ENCODE data around the gene CISD2.

The CISD2 gene

DNA sequence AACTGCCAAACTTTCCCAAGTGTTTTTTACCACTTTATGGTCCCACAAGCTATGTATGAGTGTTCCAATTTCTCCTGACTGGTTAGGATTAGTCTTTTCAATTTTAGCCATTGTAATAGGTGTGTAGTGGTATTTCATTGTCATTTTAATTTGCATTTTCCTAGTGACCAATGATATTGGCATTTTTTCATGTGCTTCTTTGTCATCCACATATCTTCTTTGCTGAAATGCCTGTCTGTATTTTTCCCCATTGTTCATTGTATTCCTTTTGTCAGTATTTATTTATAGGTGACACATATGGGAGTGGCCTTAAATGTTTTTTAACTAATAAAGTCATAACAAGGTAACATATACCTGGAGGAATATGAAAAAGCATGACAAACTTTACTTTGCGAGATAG lies 32.2 kb upstream of the CISD2 start:
- Histone ChIP-seq H3K79me2 (no peaks in the 10 kb centered on the region), H3K4me3 (ENCODE audit: low read depth, low read length) (no peak overlapping the region), H3K9me3 (ENCODE audit: control insufficient read depth, low read length) (no peaks in the 10 kb centered on the region), H3K4me2 (ENCODE audit: low read length) (no peak overlapping the region), H3K4me1 (no peaks in the 10 kb centered on the region), H3K9ac (no peak overlapping the region), H3K27me3 (ENCODE audit: control insufficient read depth, insufficient read depth, low read length) (no peaks in the 10 kb centered on the region), H3K36me3 (ENCODE audit: control insufficient read depth, insufficient read depth, low read length) (no peaks in the 10 kb centered on the region), H2AFZ (no peak overlapping the region), H3K27ac (no peak overlapping the region)
- TF ChIP-seq, protein P1, sequence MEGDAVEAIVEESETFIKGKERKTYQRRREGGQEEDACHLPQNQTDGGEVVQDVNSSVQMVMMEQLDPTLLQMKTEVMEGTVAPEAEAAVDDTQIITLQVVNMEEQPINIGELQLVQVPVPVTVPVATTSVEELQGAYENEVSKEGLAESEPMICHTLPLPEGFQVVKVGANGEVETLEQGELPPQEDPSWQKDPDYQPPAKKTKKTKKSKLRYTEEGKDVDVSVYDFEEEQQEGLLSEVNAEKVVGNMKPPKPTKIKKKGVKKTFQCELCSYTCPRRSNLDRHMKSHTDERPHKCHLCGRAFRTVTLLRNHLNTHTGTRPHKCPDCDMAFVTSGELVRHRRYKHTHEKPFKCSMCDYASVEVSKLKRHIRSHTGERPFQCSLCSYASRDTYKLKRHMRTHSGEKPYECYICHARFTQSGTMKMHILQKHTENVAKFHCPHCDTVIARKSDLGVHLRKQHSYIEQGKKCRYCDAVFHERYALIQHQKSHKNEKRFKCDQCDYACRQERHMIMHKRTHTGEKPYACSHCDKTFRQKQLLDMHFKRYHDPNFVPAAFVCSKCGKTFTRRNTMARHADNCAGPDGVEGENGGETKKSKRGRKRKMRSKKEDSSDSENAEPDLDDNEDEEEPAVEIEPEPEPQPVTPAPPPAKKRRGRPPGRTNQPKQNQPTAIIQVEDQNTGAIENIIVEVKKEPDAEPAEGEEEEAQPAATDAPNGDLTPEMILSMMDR (IDR thresholded peaks at IDR 0.05) = no peak

DNA sequence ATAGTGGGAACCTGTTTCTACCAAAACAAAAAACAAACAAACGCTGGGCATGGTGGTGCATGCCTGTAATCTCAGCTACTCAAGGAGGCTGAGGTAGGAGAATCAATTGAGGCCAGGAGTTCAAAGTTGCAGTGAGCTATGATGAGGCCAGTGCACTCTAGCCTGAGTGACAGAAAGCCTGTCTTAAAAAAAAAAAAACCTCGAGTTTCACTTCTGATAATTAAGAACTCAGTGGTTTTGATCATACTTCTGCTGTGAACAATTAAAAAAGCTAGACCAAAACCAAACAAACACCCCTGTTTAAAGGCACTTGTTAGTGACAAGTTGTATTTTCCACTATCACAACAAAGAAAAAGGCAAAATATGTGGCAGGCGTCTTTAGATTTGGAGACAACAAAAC lies 26.4 kb upstream of the CISD2 start:
- Histone ChIP-seq H3K9ac (no peak overlapping the region), H2AFZ (no peak overlapping the region), H3K36me3 (ENCODE audit: control insufficient read depth, insufficient read depth, low read length) (no peaks in the 10 kb centered on the region), H3K4me3 (ENCODE audit: low read depth, low read length) (no peak overlapping the region), H3K4me1 (no peaks in the 10 kb centered on the region), H3K79me2 (no peaks in the 10 kb centered on the region), H3K9me3 (ENCODE audit: control insufficient read depth, low read length) (no peaks in the 10 kb centered on the region), H3K27me3 (ENCODE audit: control insufficient read depth, insufficient read depth, low read length) (no peaks in the 10 kb centered on the region), H3K27ac (no peak overlapping the region), H3K4me2 (ENCODE audit: low read length) (no peak overlapping the region)
- TF ChIP-seq, protein P1 (IDR thresholded peaks at IDR 0.05) = no peak

DNA sequence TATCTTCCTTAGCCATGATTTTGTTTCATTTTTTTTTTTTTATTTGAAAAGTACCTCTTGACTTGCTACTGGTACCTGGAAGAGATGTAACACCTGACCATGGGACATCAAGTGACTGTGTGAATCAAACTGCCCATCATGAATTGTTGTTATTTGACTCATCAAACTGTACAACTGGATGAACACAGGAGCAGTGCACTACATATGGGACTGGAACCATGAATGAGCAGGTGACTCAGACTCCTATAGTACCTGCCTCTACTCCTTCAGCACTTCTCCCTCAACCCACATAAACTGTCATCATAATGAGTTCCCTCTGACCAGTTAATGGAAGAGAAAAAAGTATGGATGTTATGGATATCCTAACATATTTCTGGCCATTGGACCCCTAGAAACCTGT lies 25.5 kb upstream of the CISD2 start:
- Histone ChIP-seq H3K9ac (no peak overlapping the region), H3K79me2 (no peaks in the 10 kb centered on the region), H3K4me1 (no peaks in the 10 kb centered on the region), H3K27ac (no peak overlapping the region), H3K9me3 (ENCODE audit: control insufficient read depth, low read length) (no peaks in the 10 kb centered on the region), H2AFZ (no peak overlapping the region), H3K4me2 (ENCODE audit: low read length) (no peak overlapping the region), H3K36me3 (ENCODE audit: control insufficient read depth, insufficient read depth, low read length) (no peaks in the 10 kb centered on the region), H3K4me3 (ENCODE audit: low read depth, low read length) (no peak overlapping the region), H3K27me3 (ENCODE audit: control insufficient read depth, insufficient read depth, low read length) (no peaks in the 10 kb centered on the region)
- TF ChIP-seq, protein P1 (IDR thresholded peaks at IDR 0.05) = no peak

DNA sequence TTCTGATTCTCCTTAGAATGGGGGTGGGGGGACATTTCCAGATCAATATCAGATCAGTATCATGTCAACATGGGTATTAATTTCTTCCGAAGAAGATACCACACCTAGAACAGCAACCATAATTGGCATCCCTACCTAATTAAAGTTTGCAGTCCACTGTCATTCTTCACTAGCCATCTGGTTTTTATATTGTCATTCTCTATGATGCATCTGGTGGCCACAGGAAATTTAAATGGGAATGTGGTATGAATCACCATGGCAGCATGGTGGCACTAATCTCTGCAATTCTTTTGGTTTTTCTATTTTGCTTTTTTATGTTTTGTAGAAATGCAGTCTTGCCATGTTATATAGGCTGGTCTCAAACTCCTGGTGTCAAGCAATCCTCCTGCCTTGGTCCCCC lies 24.9 kb upstream of the CISD2 start:
- no peaks in the 10 kb centered on the region for H3K4me1 ChIP-seq
- H3K79me2 ChIP-seq = no peaks in the 10 kb centered on the region
- no peaks in the 10 kb centered on the region for H3K9me3 ChIP-seq (ENCODE audit: control insufficient read depth, low read length)
- no peak overlapping the region for H3K27ac ChIP-seq
- no peak overlapping the region for H3K4me2 ChIP-seq (ENCODE audit: low read length)
- no peaks in the 10 kb centered on the region for H3K27me3 ChIP-seq (ENCODE audit: control insufficient read depth, insufficient read depth, low read length)
- H2AFZ ChIP-seq = no peak overlapping the region
- no peaks in the 10 kb centered on the region for H3K36me3 ChIP-seq (ENCODE audit: control insufficient read depth, insufficient read depth, low read length)
- no peak overlapping the region for H3K9ac ChIP-seq
- TF ChIP-seq, protein P1 (IDR thresholded peaks at IDR 0.05) = no peak
- no peak overlapping the region for H3K4me3 ChIP-seq (ENCODE audit: low read depth, low read length)

DNA sequence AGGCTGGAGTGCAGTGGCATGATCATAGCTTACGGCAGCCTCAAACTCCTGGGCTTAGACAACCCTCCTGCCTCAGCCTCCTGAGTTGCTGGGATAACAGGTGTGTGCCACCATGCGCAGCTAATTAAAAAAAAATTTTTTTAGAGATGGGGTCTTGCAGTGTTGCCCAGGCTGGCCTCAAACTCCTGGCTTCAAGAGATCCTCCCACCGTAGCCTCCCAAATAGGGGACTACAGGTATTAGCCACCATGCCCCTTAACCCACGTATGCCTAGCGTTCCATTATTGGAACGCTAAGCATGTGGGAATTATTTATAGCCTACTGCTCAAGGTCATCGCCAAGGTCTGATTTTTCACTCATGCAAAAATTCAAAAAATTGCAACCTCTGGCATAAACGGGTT lies 21.1 kb upstream of the CISD2 start:
- Histone ChIP-seq H3K4me2 (ENCODE audit: low read length) (no peak overlapping the region), H3K27me3 (ENCODE audit: control insufficient read depth, insufficient read depth, low read length) (no peaks in the 10 kb centered on the region), H3K4me3 (ENCODE audit: low read depth, low read length) (no peak overlapping the region), H3K4me1 (no peaks in the 10 kb centered on the region), H2AFZ (no peak overlapping the region), H3K79me2 (no peaks in the 10 kb centered on the region), H3K9me3 (ENCODE audit: control insufficient read depth, low read length) (no peaks in the 10 kb centered on the region), H3K9ac (no peak overlapping the region), H3K27ac (no peak overlapping the region), H3K36me3 (ENCODE audit: control insufficient read depth, insufficient read depth, low read length) (no peaks in the 10 kb centered on the region)
- TF ChIP-seq, protein P1 (IDR thresholded peaks at IDR 0.05) = no peak
